Activated CD8-positive, alpha-beta memory T cell treated with anti-CD3 and anti-CD28 coated beads, Interleukin-2, amount 50 U/mL, for 1 hour (primary cell): ENCODE results near the gene CABS1.

Experiments
- DNase-seq: peaks from one replicate; pipeline ENCODE4 v3.0.0-alpha.2; 2020; ENCODE audit errors: extremely low read depth

Gene CABS1

DNA sequence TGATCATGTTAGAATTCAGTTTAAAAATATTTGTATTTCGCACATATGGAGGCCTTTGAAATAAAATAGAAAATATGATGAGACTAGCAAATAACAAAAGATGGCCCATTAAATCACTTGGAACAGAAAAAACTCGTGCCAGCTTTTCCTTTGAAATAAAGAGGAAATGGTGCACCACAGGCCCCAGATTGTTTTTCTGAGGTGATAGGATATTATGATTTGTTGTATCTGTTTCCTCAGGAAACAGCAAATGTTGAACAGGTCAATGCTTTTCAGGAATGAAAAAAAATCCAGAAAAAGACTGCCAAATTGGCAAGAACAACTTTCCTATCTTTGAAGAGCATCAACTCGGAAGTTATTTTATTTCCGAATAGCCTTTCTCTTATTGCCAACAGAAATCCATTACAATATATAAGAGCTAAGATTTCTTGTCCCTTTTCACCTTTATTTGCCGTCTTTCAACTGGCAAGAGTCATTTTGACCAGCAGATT is 48.0 kb downstream of the CABS1 start, which contains the start of gene SMR3B:
Gene SMR3B (plus strand): TSS at position 441 of the 491 bp plus-strand sequence. CDS start 1,380 bp downstream, outside the sequence.
- DNase-seq = no peak
